ENCODE data around the gene IFT20.

IFT20 gene

GRCh38 chr17:28368306-28368831 lies 33.1 kb upstream of the IFT20 start:
- Histone ChIP-seq H3K79me2 (peaks cover 5% of the 10 kb centered on the region), H3K4me2 (ENCODE audit: low read length) (no peak overlapping the region), H3K27me3 (ENCODE audit: control insufficient read depth, insufficient read depth, low read length) (no peaks in the 10 kb centered on the region), H3K27ac (no peak overlapping the region), H2AFZ (no peak overlapping the region), H3K4me3 (ENCODE audit: low read depth, low read length) (no peak overlapping the region), H3K4me1 (peaks cover 7% of the 10 kb centered on the region), H3K36me3 (ENCODE audit: control insufficient read depth, insufficient read depth, low read length) (no peaks in the 10 kb centered on the region), H3K9me3 (ENCODE audit: control insufficient read depth, low read length) (no peaks in the 10 kb centered on the region), H3K9ac (no peak overlapping the region)
- no peak for TF ChIP-seq CTCF (IDR thresholded peaks at IDR 0.05)

GRCh38 chr17:28367641-28368305 lies 32.5 kb upstream of the IFT20 start:
- Histone ChIP-seq H3K4me3 (ENCODE audit: low read depth, low read length) (no peak overlapping the region), H3K4me1 (peaks cover 1% of the 10 kb centered on the region), H3K36me3 (ENCODE audit: control insufficient read depth, insufficient read depth, low read length) (no peaks in the 10 kb centered on the region), H3K4me2 (ENCODE audit: low read length) (no peak overlapping the region), H2AFZ (no peak overlapping the region), H3K27me3 (ENCODE audit: control insufficient read depth, insufficient read depth, low read length) (no peaks in the 10 kb centered on the region), H3K27ac (no peak overlapping the region), H3K79me2 (peaks cover under 1% of the 10 kb centered on the region), H3K9ac (no peak overlapping the region), H3K9me3 (ENCODE audit: control insufficient read depth, low read length) (no peaks in the 10 kb centered on the region)
- no peak for TF ChIP-seq CTCF (IDR thresholded peaks at IDR 0.05)

GRCh38 chr17:28366605-28367004 lies 31.3 kb upstream of the IFT20 start:
- Histone ChIP-seq H3K27me3 (ENCODE audit: control insufficient read depth, insufficient read depth, low read length) (no peaks in the 10 kb centered on the region), H3K4me3 (ENCODE audit: low read depth, low read length) (no peak overlapping the region), H3K36me3 (ENCODE audit: control insufficient read depth, insufficient read depth, low read length) (no peaks in the 10 kb centered on the region), H3K27ac (no peak overlapping the region), H3K4me2 (ENCODE audit: low read length) (no peak overlapping the region), H3K4me1 (no peaks in the 10 kb centered on the region), H3K9ac (no peak overlapping the region), H3K9me3 (ENCODE audit: control insufficient read depth, low read length) (no peaks in the 10 kb centered on the region), H3K79me2 (no peaks in the 10 kb centered on the region), H2AFZ (no peak overlapping the region)
- no peak for TF ChIP-seq CTCF (IDR thresholded peaks at IDR 0.05)

GRCh38 chr17:28365487-28365886 lies 30.2 kb upstream of the IFT20 start:
- H3K27me3 ChIP-seq (ENCODE audit: control insufficient read depth, insufficient read depth, low read length), result no peaks in the 10 kb centered on the region
- no peaks in the 10 kb centered on the region for H3K9me3 ChIP-seq (ENCODE audit: control insufficient read depth, low read length)
- H3K4me2 ChIP-seq (ENCODE audit: low read length), result no peak overlapping the region
- H3K4me1 ChIP-seq, result no peaks in the 10 kb centered on the region
- H3K4me3 ChIP-seq (ENCODE audit: low read depth, low read length), result no peak overlapping the region
- no peaks in the 10 kb centered on the region for H3K36me3 ChIP-seq (ENCODE audit: control insufficient read depth, insufficient read depth, low read length)
- H3K27ac ChIP-seq, result no peak overlapping the region
- no peaks in the 10 kb centered on the region for H3K79me2 ChIP-seq
- TF ChIP-seq CTCF (IDR thresholded peaks at IDR 0.05), result no peak
- H2AFZ ChIP-seq, result no peak overlapping the region
- no peak overlapping the region for H3K9ac ChIP-seq
